HG03432 (cell line): ENCODE results near the gene TSSC4.

Experiments used
- ATAC-seq: cut with Tn5 transposase; IDR thresholded peaks from one replicate; pipeline ENCODE4 v1.9.1; 2021; ENCODE audit warnings: mild to moderate bottlenecking, moderate library complexity; ENCODE audit not compliant: unreplicated experiment

Gene TSSC4

DNA sequence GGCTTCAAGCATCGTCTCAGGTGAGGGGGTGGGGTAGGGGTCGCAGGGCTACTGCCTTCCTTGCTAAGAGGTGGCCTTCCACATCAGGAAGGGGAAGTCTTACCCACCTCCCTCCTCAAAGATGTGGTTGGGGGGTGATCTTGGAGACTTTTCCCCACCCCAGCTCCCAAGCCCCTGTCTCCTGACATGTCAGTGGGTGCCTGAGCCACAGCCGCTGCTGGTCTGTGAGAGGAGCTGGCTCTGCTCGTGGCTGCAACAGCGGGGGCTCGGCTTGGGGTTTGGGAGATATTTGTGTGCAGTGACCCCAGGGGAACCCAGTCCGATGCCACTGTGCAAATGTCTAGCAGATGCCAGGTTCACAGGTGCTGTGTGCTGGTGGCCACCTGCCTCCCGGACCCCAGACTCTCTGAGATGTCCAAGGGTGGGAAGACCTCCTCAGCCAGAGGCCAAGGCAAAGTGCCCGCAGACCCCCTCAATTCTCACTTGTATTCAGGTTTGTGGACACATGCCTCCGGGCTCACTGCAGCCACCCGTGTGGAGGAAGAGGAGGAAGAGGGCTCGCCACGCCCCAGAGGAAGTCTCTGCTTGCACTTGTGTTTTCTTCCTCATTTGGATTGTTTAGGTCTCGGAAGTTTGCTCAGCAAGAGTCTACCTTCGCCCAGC, 46.2 kb downstream of the TSSC4 start:
- no peak for ATAC-seq

DNA sequence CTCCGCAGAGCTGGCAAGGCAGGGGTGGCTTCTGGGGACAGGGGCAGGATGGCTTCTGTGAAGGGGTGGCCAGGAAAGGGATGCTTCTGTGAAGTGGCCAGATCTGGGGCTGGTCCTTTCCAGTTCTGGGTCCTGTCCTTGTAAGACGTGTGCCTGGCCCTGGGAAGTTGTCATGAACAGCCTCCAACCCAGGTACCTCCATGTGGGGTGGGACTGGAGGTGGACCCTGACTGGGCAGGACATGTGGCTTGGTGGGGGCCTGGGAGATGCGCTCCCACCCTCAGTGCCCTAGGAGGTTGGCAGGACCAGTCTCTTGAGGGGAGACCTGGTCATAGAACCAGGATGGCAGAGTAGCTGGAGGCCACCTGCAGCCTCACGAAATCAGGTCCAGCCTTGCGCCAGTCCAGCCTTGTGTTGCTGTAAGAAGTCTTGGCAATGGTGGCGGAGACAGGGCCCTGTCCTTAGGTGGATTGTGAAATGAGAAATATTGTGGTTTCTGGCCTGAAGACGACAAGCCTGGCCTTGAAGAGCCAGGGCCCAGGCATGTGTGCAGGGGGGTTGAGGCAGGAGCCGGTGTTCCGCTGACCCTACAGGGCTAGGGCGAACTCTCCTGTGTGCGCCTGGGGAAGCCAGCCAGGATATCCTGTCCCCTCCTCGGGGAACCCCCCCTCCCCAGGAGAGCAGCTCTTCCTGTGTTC, 46.9 kb downstream of the TSSC4 start:
- ATAC-seq, result no peak

- no peak for ATAC-seq
Observed at GRCh38 chr11:2447951-2448650, 47.6 kb downstream of the TSSC4 start.

DNA sequence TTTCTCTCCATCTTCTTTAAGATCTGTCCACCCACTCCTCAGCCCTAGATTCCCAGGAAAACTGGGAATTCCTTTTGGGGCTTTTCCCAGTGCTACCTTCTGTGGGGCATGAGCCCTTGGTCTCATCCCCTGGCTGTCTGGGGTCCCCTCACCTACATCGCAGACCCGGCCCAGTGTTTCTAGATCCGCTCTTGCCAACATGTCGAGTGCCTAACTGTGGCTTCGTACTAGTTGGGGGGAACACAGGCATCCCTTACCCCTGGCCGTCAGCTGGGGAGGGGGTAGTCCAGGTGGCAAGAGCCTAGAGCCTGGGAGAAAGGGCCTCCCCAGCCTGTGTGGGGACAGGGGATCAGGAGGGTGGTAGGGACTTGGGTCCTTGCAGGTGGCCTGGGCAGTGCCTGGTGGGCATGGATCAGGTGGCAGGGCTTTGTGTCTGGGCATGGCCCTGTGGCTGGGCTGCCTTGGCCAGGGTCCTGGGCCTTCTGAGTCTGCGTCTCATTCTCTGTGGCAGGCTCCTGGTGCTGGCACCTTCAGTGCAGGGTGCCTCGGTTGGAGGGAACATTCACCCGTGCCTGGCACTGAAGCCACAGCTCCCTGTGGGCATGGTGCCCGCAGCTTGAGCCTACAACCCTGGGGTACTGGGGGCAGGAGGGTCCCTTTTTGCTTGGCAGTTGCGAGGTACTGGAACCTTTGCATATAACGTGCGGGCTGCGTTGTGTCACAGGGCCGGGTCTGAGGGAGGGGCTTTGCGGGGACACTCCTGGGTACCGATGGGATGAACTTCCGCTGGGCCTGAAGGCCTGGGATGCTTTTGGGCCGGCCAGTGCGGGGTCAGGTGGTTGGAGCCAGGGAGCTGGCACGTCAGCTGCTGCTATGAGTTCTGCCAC, 48.4 kb downstream of the TSSC4 start:
- ATAC-seq, result no peak

DNA sequence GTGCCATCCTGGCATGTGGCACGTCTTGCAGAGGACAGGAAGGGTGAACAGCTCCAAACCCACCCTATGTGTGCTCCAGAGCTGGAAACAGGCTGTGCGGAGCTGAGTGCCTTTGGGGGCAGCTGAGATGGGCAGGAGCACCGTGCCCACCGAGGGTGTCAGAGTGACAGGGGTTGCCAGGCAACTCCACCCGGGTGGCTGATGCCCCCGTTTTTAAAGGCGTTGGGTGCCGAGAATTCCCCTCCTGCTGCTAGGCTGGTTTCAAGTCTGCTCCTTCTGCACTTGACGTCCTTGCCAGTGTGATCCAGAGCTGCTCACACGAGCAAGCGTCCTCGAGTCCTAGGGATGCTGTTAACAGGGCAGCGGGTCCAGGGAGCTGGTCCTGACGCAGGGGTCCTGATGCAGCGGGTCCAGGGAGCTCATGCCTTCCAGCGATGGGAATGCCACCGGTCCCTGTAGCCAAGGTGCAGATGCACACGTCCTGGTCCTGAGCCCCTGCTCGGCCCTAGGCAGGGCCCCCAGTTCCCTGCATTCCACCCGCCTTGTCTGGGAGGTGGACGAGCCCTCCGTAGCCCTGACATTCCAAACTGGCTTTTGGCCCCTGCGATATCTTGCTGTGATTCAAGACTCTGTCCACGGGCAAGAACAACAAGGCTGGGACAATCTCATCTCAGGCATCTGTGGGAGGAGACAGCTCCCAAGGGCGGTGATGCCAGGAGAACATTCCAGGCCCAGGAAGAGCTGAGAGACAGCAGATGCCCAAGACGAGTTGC, 49.2 kb downstream of the TSSC4 start:
- ATAC-seq, result no peak

GRCh38 chr11:2450321-2451041, 49.9 kb downstream of the TSSC4 start:
- no peak for ATAC-seq

GRCh38 chr11:2451336-2451735, 50.8 kb downstream of the TSSC4 start:
- ATAC-seq, result no peak

DNA sequence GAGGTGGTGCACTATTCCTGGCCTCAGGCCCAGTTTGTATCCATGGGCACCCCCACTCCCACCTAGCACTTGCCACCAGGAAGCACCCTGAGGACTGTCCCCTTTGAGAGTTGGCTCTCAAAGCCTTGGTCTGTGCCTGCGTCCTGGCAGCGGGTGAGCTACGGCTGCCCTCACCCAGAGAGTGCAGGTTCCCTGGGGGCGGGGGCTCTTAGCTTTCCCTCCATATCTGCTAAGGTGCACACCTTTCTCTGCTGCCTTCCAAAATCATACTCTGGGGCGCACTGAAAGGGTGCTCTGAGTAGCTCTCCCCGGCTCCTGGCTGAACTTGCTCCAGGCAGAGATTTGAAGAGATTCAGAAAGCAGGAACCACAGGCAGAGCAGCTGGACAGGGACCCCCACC, 51.4 kb downstream of the TSSC4 start:
- ATAC-seq, result no peak

DNA sequence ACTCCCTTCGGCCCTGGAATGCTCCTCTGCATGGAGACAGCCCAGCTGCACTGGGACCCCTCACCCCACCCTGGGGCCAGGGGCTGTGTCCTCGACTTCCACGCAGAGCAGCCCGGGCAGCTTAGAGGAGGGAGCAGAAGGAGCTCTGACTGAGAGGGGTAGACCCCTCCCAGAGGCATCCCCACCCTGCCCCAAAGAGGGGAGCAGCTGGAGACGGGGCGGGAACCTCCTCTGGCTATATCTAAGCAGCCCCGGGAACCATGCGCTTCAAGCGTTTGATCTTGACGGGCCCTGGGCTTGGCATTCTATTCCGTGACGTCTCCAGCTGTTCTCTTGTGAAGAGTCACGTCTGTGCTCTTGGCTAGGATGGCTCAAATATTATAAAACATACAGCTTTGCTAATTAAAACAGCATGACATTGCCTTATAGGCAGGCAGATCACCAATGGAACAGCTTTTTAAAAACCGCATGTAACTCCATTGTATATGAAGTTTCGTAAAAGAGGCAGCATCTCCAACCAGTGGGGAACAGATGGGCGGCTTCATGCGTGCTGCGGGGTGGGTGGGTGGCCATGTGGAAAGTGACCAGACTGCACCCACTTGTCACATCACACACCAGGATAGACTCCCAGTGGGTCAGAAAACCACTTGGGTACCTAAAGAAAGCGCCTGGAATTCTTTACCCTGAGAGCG, 51.9 kb downstream of the TSSC4 start:
- ATAC-seq, result no peak

GRCh38 chr11:2453436-2453835, 52.9 kb downstream of the TSSC4 start:
- ATAC-seq, result no peak
